Right ventricle myocardium superior (tissue), 1 donor: ENCODE results near the gene SCNN1G. TPM values are rescaled to one million over a fixed set of nuclear protein-coding genes. Genes with fewer than 3 reads are reported as not detected.

Experiments used
- ATAC-seq: fragments of 200-7000 bp; cut with Tn5 transposase; one replicate; pipeline ENCODE4 v1.9.1; 2020; ENCODE audit warnings: mild to moderate bottlenecking; ENCODE audit not compliant: poor library complexity
- DNase-seq: peaks from one replicate; pipeline ENCODE4 v3.0.0-alpha.2; 2020
- intact Hi-C: fragments of 100-400 bp; cut with DNase I; formaldehyde crosslinking; loops from one replicate; pipeline ENCODE4 v1.11.2; 2022
- total RNA-seq: library from RNA; stranded (reverse); fragmentation: NEBNext Ultra II Directional; extraction: Animal tissue kit (Norgen Biotek cat#: 25700); gene quantifications from one replicate; pipeline ENCODE4 v1.2.1, GENCODE V29; 2021
- donor health status: DM: no; HTN: yes; CAD: no; lungs with severe emphysema.

SCNN1G gene
- total RNA-seq, 1 donor from 2014 or later = 0.13 TPM

- DNase-seq (no peak), ATAC-seq (no peak)
- intact Hi-C loops = loop anchor here (2.0 to 10.0 kb wide), 2 partner anchors 211 to 251 kb away; no protein-coding TSS in a partner anchor
These were observed 958 bp downstream of the SCNN1G start for GRCh38 chr16:23183543-23183862.

GRCh38 chr16:23185656-23186055 lies 3.1 kb downstream of the SCNN1G start:
- DNase-seq (peak; percentile 51), ATAC-seq (peak; percentile 60)
- intact Hi-C loops = loop anchor here (10.0 kb wide), 1 partner anchor 209 kb away; no protein-coding TSS in a partner anchor

- ATAC-seq (no peak), DNase-seq (no peak)
- intact Hi-C loops = loop anchor here (10.0 kb wide), 1 partner anchor 209 kb away; no protein-coding TSS in a partner anchor
These were observed 3.6 kb downstream of the SCNN1G start for GRCh38 chr16:23186171-23186570.

GRCh38 chr16:23187341-23187740 lies 4.8 kb downstream of the SCNN1G start:
- ATAC-seq = no peak
- intact Hi-C loops = loop anchor here (10.0 kb wide), 1 partner anchor 207 kb away; no protein-coding TSS in a partner anchor
- DNase-seq = no peak

- no peak for DNase-seq
- intact Hi-C loops = loop anchor here (10.0 kb wide), 1 partner anchor 206 kb away; no protein-coding TSS in a partner anchor
- no peak for ATAC-seq
These were observed 6.4 kb downstream of the SCNN1G start for GRCh38 chr16:23188911-23189310.

- DNase-seq = no peak
- ATAC-seq = peak; percentile 73
- intact Hi-C loops = no loop called here
These were observed 12.1 kb downstream of the SCNN1G start for GRCh38 chr16:23194497-23195221.

GRCh38 chr16:23195366-23195978 lies 12.9 kb downstream of the SCNN1G start:
- intact Hi-C loops = no loop called here
- ATAC-seq (peak; percentile 65), DNase-seq (no peak)

GRCh38 chr16:23196539-23196938 lies 14.0 kb downstream of the SCNN1G start:
- intact Hi-C loops = no loop called here
- no peak for ATAC-seq
- DNase-seq = no peak

- intact Hi-C loops = no loop called here
- DNase-seq (no peak), ATAC-seq (no peak)
These were observed 19.6 kb downstream of the SCNN1G start for GRCh38 chr16:23202166-23202565.

- ATAC-seq = no peak
- DNase-seq = no peak
- intact Hi-C loops = no loop called here
These were observed 24.4 kb downstream of the SCNN1G start for GRCh38 chr16:23206986-23207385.

- intact Hi-C loops = no loop called here
- ATAC-seq = no peak
- DNase-seq = no peak
These were observed 24.9 kb downstream of the SCNN1G start for GRCh38 chr16:23207485-23207884.

GRCh38 chr16:23209606-23210005 lies 27.1 kb downstream of the SCNN1G start:
- DNase-seq (no peak), ATAC-seq (no peak)
- intact Hi-C loops = no loop called here

GRCh38 chr16:23213831-23214230 lies 31.3 kb downstream of the SCNN1G start:
- DNase-seq (no peak), ATAC-seq (no peak)
- intact Hi-C loops = no loop called here

GRCh38 chr16:23214796-23215195 lies 32.3 kb downstream of the SCNN1G start:
- intact Hi-C loops = no loop called here
- no peak for ATAC-seq
- DNase-seq = no peak

- no peak for ATAC-seq
- intact Hi-C loops = no loop called here
These were observed 32.9 kb downstream of the SCNN1G start for GRCh38 chr16:23215435-23215834.

GRCh38 chr16:23216658-23217246 lies 34.2 kb downstream of the SCNN1G start:
- intact Hi-C loops = no loop called here
- DNase-seq (no peak), ATAC-seq (no peak)

More at GRCh38 chr16:23215435-23215834, 32.9 kb downstream of the SCNN1G start:
- no peak for DNase-seq

- intact Hi-C loops = no loop called here
- ATAC-seq = no peak
- no peak for DNase-seq
These were observed 35.1 kb downstream of the SCNN1G start for GRCh38 chr16:23217646-23218045.

- no peak for ATAC-seq
- DNase-seq = no peak
- intact Hi-C loops = no loop called here
These were observed 40.4 kb downstream of the SCNN1G start for GRCh38 chr16:23222929-23223328.

GRCh38 chr16:23223368-23223767 lies 40.8 kb downstream of the SCNN1G start:
- intact Hi-C loops = no loop called here

GRCh38 chr16:23225109-23225508 lies 42.6 kb downstream of the SCNN1G start:
- no peak for DNase-seq
- intact Hi-C loops = no loop called here
- ATAC-seq = no peak

More at GRCh38 chr16:23223368-23223767, 40.8 kb downstream of the SCNN1G start:
- DNase-seq (no peak), ATAC-seq (no peak)
